ENCODE results near the gene CYP2C19.
"Not testable (repeated sequence)": the region's sequence is repeated elsewhere in the genome, so short reads cannot be mapped to it uniquely, and the experiment has no call there.

CYP2C19 gene

DNA sequence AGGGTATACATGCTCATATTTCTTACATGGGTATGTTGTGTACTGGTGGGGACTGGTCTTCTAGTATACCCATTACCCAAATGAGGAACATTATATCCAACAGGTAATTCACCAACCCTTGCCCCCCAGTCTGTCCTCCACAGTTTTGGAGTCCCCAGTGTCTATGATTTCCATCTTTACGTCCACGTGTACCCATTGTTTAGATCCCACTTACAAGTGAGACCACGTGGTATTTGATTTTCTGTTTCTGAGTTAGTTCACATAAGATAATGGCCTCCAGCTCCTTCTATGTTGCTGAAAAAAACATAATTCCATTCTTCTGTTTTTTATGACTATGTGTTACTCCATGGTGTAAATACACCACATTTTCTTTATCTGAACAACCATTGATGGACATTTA, 126.6 kb downstream of the CYP2C19 start:
- DNase-seq: no peak

DNA sequence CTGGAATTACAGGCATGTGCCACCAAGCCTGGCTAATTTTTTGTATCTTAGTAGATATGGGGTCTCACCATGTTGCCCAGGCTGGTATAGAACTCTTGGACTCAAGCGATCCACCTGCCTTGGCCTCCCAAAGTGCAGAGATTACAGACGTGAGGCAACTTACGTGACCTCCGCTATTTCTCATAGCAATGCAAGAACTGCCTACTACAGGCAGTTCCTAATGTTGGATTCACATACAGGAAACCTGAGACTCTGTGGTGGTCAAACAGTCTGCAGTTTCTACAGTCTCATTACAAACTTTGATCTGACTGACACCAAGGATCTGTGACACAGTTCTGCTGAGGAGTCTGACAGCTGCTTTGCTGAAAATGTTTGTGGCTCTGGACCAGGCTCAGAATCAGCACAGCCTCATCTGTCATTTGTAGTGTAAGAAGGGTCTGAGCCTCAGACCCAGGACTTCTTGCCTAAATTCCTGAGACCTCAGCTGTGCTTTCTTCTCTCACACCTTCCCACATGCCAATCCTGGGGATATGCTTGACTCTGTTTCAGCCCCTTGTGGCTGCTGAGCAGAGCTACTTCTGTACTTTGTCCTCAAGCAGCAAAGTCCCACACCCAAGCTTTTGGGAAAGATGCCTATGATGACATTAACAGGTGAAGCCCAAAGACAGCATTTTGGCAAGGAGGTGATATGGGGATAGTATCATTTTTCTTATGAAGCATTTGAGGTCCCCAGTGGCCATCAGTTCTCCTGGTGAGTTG, 128.0 kb downstream of the CYP2C19 start:
- DNase-seq: no peak

DNA sequence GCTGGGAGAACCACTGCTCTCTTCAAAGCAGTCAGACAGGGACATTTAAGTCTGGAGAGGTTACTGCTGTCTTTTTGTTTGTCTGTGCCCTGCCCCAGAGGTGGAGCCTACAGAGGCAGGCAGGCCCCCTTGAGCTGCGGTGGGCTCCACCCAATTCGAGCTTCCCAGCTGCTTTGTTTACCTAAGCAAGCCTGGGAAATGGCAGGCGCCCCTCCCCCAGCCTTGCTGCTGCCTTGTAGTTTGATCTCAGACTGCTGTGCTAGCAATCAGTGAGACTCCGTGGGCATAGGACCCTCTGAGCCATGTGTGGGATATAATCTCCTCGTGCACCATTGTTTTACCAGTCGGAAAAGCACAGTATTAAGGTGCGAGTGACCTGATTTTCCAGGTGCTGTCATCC, 135.9 kb downstream of the CYP2C19 start:
- not testable (repeated sequence) for DNase-seq

DNA sequence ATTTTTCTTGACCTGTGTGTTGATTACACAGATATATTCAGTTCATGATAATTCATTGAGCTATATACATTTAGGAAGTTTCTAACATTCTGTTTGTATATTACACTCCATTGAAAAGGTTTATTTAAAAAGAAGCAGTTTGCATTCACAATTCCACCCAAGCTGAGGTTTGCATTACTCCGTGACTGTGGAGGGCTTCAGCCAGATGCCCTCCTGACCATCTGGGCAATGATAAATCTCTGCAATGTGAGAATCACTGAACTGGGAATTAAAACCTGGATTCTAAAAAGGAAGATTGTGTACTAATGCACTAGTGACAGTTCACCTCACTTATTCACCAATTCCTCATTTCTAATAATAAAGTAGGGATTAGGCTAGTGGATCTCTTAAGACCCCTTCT, 139.6 kb downstream of the CYP2C19 start:
- no peak for DNase-seq

- no peak for DNase-seq
These were observed 140.1 kb downstream of the CYP2C19 start for GRCh38 chr10:94902570-94902969.

All from CD4-positive, alpha-beta T cell treated with Interleukin-10 for 1 hour (primary cell).